Spleen (tissue), 11 donors: ENCODE results near the gene RAMP1. TPM values are rescaled to one million over a fixed set of nuclear protein-coding genes. Genes with fewer than 3 reads are reported as not detected.

Experiments
- DNase-seq: peaks from one replicate; pipeline ENCODE4 v3.0.0-alpha.2; 2020
- H3K27ac ChIP-seq, 8 donors: fragments of 200-600 bp; sonication (generic) in 7 of 8; 1 replicate in 4 of 8; 2 replicates in 4 of 8; pipeline versions ENCODE4 v1.5.0 to v1.8.0; 2016 to 2021; ENCODE audit warnings: inconsistent platforms in 4 of 8, mild to moderate bottlenecking in 4 of 8, moderate library complexity in 1 of 8
- H3K27me3 ChIP-seq, 7 donors: fragments of 200-600 bp; sonication (generic) in 6 of 7; replicated peaks in 1 of 7; 1 replicate in 4 of 7; 2 replicates in 3 of 7; pipeline versions ENCODE4 v1.5.0 to v1.8.0; 2016 to 2021; ENCODE audit warnings: inconsistent platforms in 3 of 7, mild to moderate bottlenecking in 1 of 7
- H3K36me3 ChIP-seq, 6 donors: fragments of 200-600 bp; sonication (generic) in 5 of 6; 1 replicate in 4 of 6; 2 replicates in 2 of 6; pipeline versions ENCODE4 v1.5.0 to v1.8.0; 2016 to 2021; ENCODE audit warnings: inconsistent platforms in 2 of 6
- H3K4me1 ChIP-seq, 6 donors: fragments of 200-600 bp; sonication (generic) in 5 of 6; 1 replicate in 3 of 6; 2 replicates in 3 of 6; pipeline versions ENCODE4 v1.5.0 to v1.8.0; 2016 to 2021; ENCODE audit warnings: inconsistent platforms in 3 of 6
- H3K4me3 ChIP-seq, 8 donors: fragments of 200-600 bp; sonication (generic) in 7 of 8; 1 replicate in 4 of 8; 2 replicates in 4 of 8; pipeline versions ENCODE4 v1.5.0 to v1.8.0; 2016 to 2021; ENCODE audit warnings: inconsistent platforms in 4 of 8, mild to moderate bottlenecking in 4 of 8, moderate library complexity in 2 of 8
- H3K9me3 ChIP-seq, 8 donors: fragments of 200-600 bp; sonication (generic) in 7 of 8; 1 replicate in 4 of 8; 2 replicates in 4 of 8; pipeline versions ENCODE4 v1.5.0 to v1.8.0; 2016 to 2021; ENCODE audit warnings: inconsistent platforms in 4 of 8
- POLR2A ChIP-seq, 3 donors: fragments of 450-650 bp; IDR thresholded peaks; one replicate each; pipeline ENCODE4 v1.5.1; 2017; ENCODE audit warnings: antibody characterized with exemption in 3 of 3, mild to moderate bottlenecking in 1 of 3
- POLR2AphosphoS5 ChIP-seq, 3 donors: sonication (generic); formaldehyde crosslinking; IDR thresholded peaks; one replicate each; pipeline ENCODE4 v1.5.1; 2017; ENCODE audit warnings: antibody characterized with exemption in 3 of 3
- WGBS, 5 donors: extraction: QIAGEN DNeasy Blood & Tissue Kit in 3 of 5; methylation state at CpG; one replicate each; pipeline versions ENCODE4 v1.1.5 to v1.1.7; 2013 to 2018; 5-methylcytosine and 5-hydroxymethylcytosine counted together
- intact Hi-C: fragments of 100-400 bp; cut with DNase I; formaldehyde crosslinking; loops from one replicate; pipeline ENCODE4 v1.15.0; 2023; ENCODE audit warnings: low total_unique reads
- polyA plus RNA-seq, 3 donors: library from polyadenylated mRNA; stranded (reverse); fragments of 200-250 nt; gene quantifications; one replicate each; pipeline ENCODE4 v1.2.1, GENCODE V29; 2013
- total RNA-seq, 7 donors: library from RNA; depleted of rRNA in 3 of 7; stranded (reverse); fragments of >200 nt in 3 of 7; fragmentation: NEBNext Ultra II Directional in 4 of 7; extraction: Animal tissue kit (Norgen Biotek cat#: 25700) in 4 of 7; gene quantifications; one replicate each; pipeline versions ENCODE4 v1.1.0 to v1.2.1, GENCODE V29; 2016 to 2021
- TF ChIP-seq, protein P1 (sequence below), 11 experiments: fragments of 200-600 bp in 7 of 11; fragments of 450-650 bp in 4 of 11; sonication (generic) in 4 of 11; IDR thresholded peaks in 8 of 11; conservative IDR thresholded peaks in 3 of 11; 1 replicate in 7 of 11; 2 replicates in 4 of 11; pipeline versions ENCODE4 v1.4.0 to v1.8.0; 2016 to 2021; ENCODE audit warnings: antibody characterized with exemption in 11 of 11, inconsistent platforms in 4 of 11, mild to moderate bottlenecking in 1 of 11
- donor health status: healthy with polysubstance abuse.
- donor health status: DM: no; HTN: no; CAD: no; lungs with moderate emphysema.
- donor health status: DM: no; HTN: no; CAD: no.
- donor health status: Bipolar disorder and iron deficiency.
- donor health status: healthy.
- donor health status: DM: no; HTN: no; CAD: no.
- donor health status: DM: yes; HTN: yes; CAD: no.

The RAMP1 gene
- total and polyA plus RNA-seq, 10 donors: 4.5 to 44.5 (median 9.5) TPM

DNA sequence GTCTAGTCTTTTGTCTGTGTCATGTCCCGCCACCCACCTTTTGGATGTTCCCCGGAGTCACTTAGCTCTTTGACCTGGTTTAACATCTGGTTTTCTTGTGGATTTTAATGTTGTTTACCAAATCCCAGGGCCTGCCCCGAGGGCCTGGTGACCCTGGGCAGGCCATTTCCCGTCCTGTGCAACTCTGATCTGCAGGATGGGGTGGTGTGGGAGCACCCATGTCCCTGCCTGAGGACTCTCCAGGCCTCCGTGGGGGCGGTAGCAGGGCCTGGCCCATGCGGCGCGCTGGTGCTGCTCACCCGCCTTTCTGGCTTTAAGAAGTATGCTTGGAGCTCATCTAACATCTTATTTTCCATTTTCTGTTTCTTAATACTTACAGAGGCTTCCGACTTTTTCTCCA lies 10.7 kb downstream of the RAMP1 start:
- TF ChIP-seq, protein P1, sequence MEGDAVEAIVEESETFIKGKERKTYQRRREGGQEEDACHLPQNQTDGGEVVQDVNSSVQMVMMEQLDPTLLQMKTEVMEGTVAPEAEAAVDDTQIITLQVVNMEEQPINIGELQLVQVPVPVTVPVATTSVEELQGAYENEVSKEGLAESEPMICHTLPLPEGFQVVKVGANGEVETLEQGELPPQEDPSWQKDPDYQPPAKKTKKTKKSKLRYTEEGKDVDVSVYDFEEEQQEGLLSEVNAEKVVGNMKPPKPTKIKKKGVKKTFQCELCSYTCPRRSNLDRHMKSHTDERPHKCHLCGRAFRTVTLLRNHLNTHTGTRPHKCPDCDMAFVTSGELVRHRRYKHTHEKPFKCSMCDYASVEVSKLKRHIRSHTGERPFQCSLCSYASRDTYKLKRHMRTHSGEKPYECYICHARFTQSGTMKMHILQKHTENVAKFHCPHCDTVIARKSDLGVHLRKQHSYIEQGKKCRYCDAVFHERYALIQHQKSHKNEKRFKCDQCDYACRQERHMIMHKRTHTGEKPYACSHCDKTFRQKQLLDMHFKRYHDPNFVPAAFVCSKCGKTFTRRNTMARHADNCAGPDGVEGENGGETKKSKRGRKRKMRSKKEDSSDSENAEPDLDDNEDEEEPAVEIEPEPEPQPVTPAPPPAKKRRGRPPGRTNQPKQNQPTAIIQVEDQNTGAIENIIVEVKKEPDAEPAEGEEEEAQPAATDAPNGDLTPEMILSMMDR (IDR thresholded peaks at IDR 0.05 in 8 of 11, conservative IDR thresholded peaks at IDR 0.05 in 3 of 11): no peak
- TF ChIP-seq POLR2AphosphoS5 (IDR thresholded peaks at IDR 0.05): no peak
- TF ChIP-seq POLR2A (IDR thresholded peaks at IDR 0.05): no peak
- no peak overlapping the region for H3K4me3 ChIP-seq
- no peaks in the 10 kb centered on the region for H3K36me3 ChIP-seq
- WGBS, 5 donors: 87 to 90% (median 88%) methylated on average over 11 of the region's 11 CpGs
- intact Hi-C loops: no loop called here
- DNase-seq: no peak
- peaks cover 0 to 23% (median 4%) of the 10 kb centered on the region in 6 donors for H3K4me1 ChIP-seq
- H3K27me3 ChIP-seq: peaks cover 0 to 56% (median 0%) of the 10 kb centered on the region in 7 donors
- H3K27ac ChIP-seq: no peak overlapping the region
- no peaks in the 10 kb centered on the region for H3K9me3 ChIP-seq

DNA sequence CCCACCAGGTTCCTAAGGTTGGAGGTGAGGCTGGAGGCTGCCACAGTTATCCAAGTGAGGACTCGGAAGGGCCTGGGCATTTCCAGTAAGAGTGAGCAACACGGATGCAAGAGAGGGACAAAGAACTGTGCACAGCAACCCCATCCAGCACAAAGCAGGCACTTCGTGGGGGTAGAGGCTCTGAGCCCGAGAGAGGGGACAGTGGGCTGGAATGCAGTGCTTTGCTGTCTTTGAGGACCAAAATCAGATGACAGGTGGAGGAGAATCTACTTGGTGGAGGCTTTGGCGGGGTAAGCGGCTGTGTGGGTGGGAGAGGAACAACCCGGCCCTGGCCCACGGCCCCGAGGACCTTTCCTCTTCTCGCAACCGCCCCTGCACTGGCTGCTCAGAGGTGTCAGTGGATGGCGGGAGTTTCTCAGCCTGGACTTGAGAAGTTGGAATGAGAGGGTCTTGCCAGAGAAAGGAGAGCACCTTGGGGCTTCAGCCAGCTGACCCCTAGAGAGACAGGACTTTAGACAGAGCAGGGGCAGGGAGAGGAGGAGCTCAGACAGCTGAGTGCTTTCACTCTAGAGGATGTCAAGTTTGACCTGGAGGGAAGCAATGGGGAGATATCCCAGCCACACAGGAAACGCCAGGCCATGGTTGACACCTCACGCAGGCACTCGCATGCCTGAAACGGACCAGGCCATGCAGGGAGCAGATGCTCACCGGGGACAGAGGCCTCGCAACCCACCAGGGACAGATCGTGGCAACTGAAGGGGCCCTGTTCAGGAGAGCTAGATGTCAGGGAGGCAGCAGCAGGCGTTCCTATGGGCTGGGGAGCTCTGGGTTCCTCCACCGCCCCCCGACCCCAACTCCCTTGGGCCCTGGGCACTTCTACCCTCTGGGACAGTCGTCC lies 11.6 kb downstream of the RAMP1 start:
- Histone ChIP-seq H3K4me3 (no peak overlapping the region), H3K9me3 (no peaks in the 10 kb centered on the region), H3K27ac (no peak overlapping the region), H3K36me3 (no peaks in the 10 kb centered on the region), H3K27me3 (peaks cover 0 to 58% (median 0%) of the 10 kb centered on the region in 7 donors), H3K4me1 (peaks cover 0 to 23% (median 4%) of the 10 kb centered on the region in 6 donors)
- WGBS, 5 donors: 74 to 77% (median 77%) methylated on average over 20 to 23 of the region's 23 CpGs
- TF ChIP-seq, protein P1 (IDR thresholded peaks at IDR 0.05 in 8 of 11, conservative IDR thresholded peaks at IDR 0.05 in 3 of 11): no peak
- TF ChIP-seq POLR2A (IDR thresholded peaks at IDR 0.05) (no peak), POLR2AphosphoS5 (IDR thresholded peaks at IDR 0.05) (no peak)
- peak; percentile 51 for DNase-seq
- intact Hi-C loops: no loop called here

DNA sequence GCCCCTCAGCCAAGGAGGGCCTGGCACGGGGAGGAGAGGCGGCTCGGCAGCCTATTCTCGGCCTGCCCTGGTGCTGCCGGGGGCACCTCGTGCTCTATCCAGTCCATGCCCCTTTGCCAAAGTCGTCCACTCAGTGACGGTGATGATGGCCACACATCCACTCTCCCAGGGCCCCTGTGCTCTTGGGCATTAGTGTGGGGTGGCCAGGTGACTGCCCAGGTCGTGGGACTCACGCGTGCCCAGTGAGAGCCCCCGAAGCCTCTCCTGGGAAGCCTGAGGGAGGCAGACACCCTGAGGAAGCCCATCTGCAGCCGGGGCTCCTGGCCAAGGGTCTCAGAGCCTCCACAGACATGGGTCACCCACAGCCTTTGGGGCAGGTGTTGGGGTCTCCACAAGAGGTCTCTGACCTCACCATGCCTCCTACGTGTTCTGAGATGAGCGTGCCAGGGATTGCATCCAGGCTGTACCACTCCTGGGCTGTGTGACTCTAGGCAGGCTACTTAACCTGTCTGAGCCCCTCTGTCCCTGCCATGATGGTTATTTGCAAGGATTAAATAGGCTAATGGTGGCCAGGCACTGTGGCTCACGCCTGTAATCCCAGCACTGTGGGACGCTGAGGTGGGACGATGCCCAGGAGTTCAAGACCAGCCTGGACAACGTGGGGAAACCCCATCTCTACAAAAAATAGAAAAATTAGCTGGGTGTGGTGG lies 12.9 kb downstream of the RAMP1 start:
- intact Hi-C loops: no loop called here
- peaks cover 0 to 23% (median 4%) of the 10 kb centered on the region in 6 donors for H3K4me1 ChIP-seq
- H3K9me3 ChIP-seq: no peaks in the 10 kb centered on the region
- peak; percentile 60 for DNase-seq
- H3K36me3 ChIP-seq: no peaks in the 10 kb centered on the region
- 86 to 96% (median 91%) methylated on average over 9 to 19 of the region's 19 CpGs for WGBS, 5 donors
- TF ChIP-seq, protein P1 (IDR thresholded peaks at IDR 0.05 in 8 of 11, conservative IDR thresholded peaks at IDR 0.05 in 3 of 11): no peak
- TF ChIP-seq POLR2A (IDR thresholded peaks at IDR 0.05) (no peak), POLR2AphosphoS5 (IDR thresholded peaks at IDR 0.05) (no peak)
- peaks cover 0 to 58% (median 0%) of the 10 kb centered on the region in 7 donors for H3K27me3 ChIP-seq
- no peak overlapping the region for H3K27ac ChIP-seq
- no peak overlapping the region for H3K4me3 ChIP-seq

DNA sequence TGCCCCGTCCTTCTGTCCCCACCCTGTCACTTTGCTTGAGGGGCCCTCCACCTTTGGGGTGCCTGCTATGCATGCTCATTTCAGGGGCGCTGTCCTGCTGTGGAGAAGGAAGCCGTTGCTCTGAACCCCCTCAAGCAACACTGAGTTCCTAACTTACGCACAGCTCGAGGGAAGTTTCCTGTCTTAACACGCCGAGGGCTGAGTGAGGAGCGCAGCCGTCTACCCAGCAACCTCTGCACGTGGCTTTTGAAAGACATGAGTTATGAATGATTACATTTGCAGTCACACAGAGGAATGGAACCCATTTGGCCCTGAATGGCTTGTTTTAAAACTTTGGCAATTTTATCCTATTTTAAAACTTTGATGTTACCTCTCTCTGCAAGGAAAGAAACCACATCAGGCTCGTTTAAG lies 14.0 kb downstream of the RAMP1 start:
- WGBS, 5 donors: 29 to 39% (median 39%) methylated on average over 11 of the region's 11 CpGs
- Histone ChIP-seq H3K36me3 (no peaks in the 10 kb centered on the region), H3K4me3 (no peak overlapping the region), H3K27ac (no peak overlapping the region), H3K27me3 (peaks cover 0 to 57% (median 0%) of the 10 kb centered on the region in 7 donors), H3K9me3 (no peaks in the 10 kb centered on the region), H3K4me1 (peaks cover 0 to 22% (median 4%) of the 10 kb centered on the region in 6 donors)
- peak; percentile 43 for DNase-seq
- intact Hi-C loops: no loop called here
- TF ChIP-seq POLR2A (IDR thresholded peaks at IDR 0.05) (no peak), POLR2AphosphoS5 (IDR thresholded peaks at IDR 0.05) (no peak)
